GM12891 (cell line): ENCODE measurements around the gene SLBP.

Experiments
- DNase-seq: peaks from one replicate; pipeline ENCODE4 v3.0.0; 2011; ENCODE audit warnings: low spot score; ENCODE audit not compliant: insufficient read length
- FAIRE-seq: peaks from 2 replicates; lab custom pipeline; 2011; peaks lifted over from hg19 to GRCh38; lab: Jason Lieb, UNC
- PAX5 ChIP-seq: IDR thresholded peaks from 2 replicates; pipeline ENCODE4 v1.6.1; 2011; ENCODE audit warnings: low read length, moderate library complexity, mild to moderate bottlenecking; ENCODE audit not compliant: insufficient read depth, severe bottlenecking
- POLR2A ChIP-seq: IDR thresholded peaks from 2 replicates; pipeline ENCODE4 v1.6.1; 2011; ENCODE audit warnings: low read depth, low read length, control low read depth
- POLR2AphosphoS5 ChIP-seq: IDR thresholded peaks from 2 replicates; pipeline ENCODE4 v1.6.1; 2011; ENCODE audit warnings: low read depth, low read length, control low read depth
- POU2F2 ChIP-seq: IDR thresholded peaks from 2 replicates; pipeline ENCODE4 v1.6.1; 2011; ENCODE audit warnings: low read depth, mild to moderate bottlenecking, control low read depth, low read length, moderate library complexity
- SPI1 ChIP-seq: IDR thresholded peaks from 2 replicates; pipeline ENCODE4 v1.6.1; 2011; ENCODE audit warnings: low read depth, low read length, control low read depth
- TAF1 ChIP-seq: IDR thresholded peaks from 2 replicates; pipeline ENCODE4 v1.6.1; 2011; ENCODE audit warnings: low read depth, low read length, control low read depth

SLBP gene

GRCh38 chr4:1749826-1750225, 37.7 kb upstream of the SLBP start:
- DNase-seq (no peak), FAIRE-seq (no peak)
- TF ChIP-seq POLR2AphosphoS5, result no peak
- no peak for TF ChIP-seq TAF1

GRCh38 chr4:1749370-1749769, 37.3 kb upstream of the SLBP start:
- no peak for FAIRE-seq
- DNase-seq, result no peak
- TF ChIP-seq POU2F2 (no peak), SPI1 (no peak), POLR2AphosphoS5 (no peak), PAX5 (no peak), POLR2A (no peak), TAF1 (no peak)

GRCh38 chr4:1748465-1748995, 36.4 kb upstream of the SLBP start:
- peak; percentile 99 for DNase-seq
- FAIRE-seq, result peak; percentile 71

GRCh38 chr4:1747603-1747967, 35.5 kb upstream of the SLBP start:
- DNase-seq (no peak), FAIRE-seq (no peak)
- no peak for TF ChIP-seq POU2F2
- no peak for TF ChIP-seq SPI1

More at GRCh38 chr4:1748465-1748995, 36.4 kb upstream of the SLBP start:
- TF ChIP-seq SPI1 (no peak), POLR2A (no peak), POU2F2 (no peak), TAF1 (no peak)

GRCh38 chr4:1746919-1747602, 34.9 kb upstream of the SLBP start:
- DNase-seq, result no peak

GRCh38 chr4:1746265-1746691, 34.2 kb upstream of the SLBP start:
- DNase-seq, result peak; percentile 93
- peak; percentile 83 for FAIRE-seq

More at GRCh38 chr4:1746919-1747602, 34.9 kb upstream of the SLBP start:
- TF ChIP-seq SPI1, result no peak
- no peak for FAIRE-seq

GRCh38 chr4:1745697-1746096, 33.6 kb upstream of the SLBP start:
- no peak for DNase-seq
- no peak for TF ChIP-seq POLR2AphosphoS5
- TF ChIP-seq PAX5, result no peak
- no peak for FAIRE-seq

More at GRCh38 chr4:1746265-1746691, 34.2 kb upstream of the SLBP start:
- no peak for TF ChIP-seq SPI1
- TF ChIP-seq POU2F2, result no peak
- no peak for TF ChIP-seq POLR2A
- TF ChIP-seq TAF1, result no peak
- no peak for TF ChIP-seq PAX5
- TF ChIP-seq POLR2AphosphoS5, result no peak

GRCh38 chr4:1745165-1745564, 33.0 kb upstream of the SLBP start:
- no peak for FAIRE-seq
- no peak for DNase-seq
- TF ChIP-seq POU2F2 (no peak), POLR2AphosphoS5 (no peak), PAX5 (no peak), SPI1 (no peak), POLR2A (no peak), TAF1 (no peak)

GRCh38 chr4:1744552-1744951, 32.4 kb upstream of the SLBP start:
- TF ChIP-seq PAX5, result no peak
- DNase-seq, result no peak
- no peak for FAIRE-seq

- FAIRE-seq (no peak), DNase-seq (no peak)
- TF ChIP-seq TAF1 (no peak), SPI1 (no peak), POU2F2 (no peak), PAX5 (no peak), POLR2A (no peak), POLR2AphosphoS5 (no peak)
Measured at GRCh38 chr4:1743975-1744374, 31.9 kb upstream of the SLBP start.

GRCh38 chr4:1743551-1743950, 31.4 kb upstream of the SLBP start:
- TF ChIP-seq TAF1 (no peak), POU2F2 (no peak), SPI1 (no peak), POLR2AphosphoS5 (no peak), PAX5 (no peak)
- DNase-seq, result no peak
- no peak for FAIRE-seq
